CD4-positive, CD25-positive, alpha-beta regulatory T cell (primary cell): Measurements from ENCODE around the gene YPEL3. TPM values are rescaled to one million over a fixed set of nuclear protein-coding genes. Genes with fewer than 3 reads are reported as not detected.
"Not testable (repeated sequence)": the region's sequence is repeated elsewhere in the genome, so short reads cannot be mapped to it uniquely, and the experiment has no call there.

Experiments
- ATAC-seq, 2 donors: fragments of 150-1000 bp; cut with Tn5 transposase; one replicate each; pipeline ENCODE4 v1.10.0; 2021; ENCODE audit warnings: low read depth in 2 of 2, moderate number of reproducible peaks in 2 of 2, moderate library complexity in 1 of 2
- DNase-seq, 3 donors: peaks; one replicate each; pipeline versions ENCODE4 v3.0.0 to v3.0.0-alpha.2; 2012 to 2022; ENCODE audit warnings: mixed read lengths in 1 of 3
- H3K27ac ChIP-seq: one replicate; pipeline ENCODE4 v1.7.0; 2013; ENCODE audit warnings: mild to moderate bottlenecking, low read length; ENCODE audit not compliant: insufficient read depth, poor library complexity, severe bottlenecking
- H3K27me3 ChIP-seq: one replicate; pipeline ENCODE4 v1.7.0; 2013; ENCODE audit warnings: low read length; ENCODE audit not compliant: control insufficient read depth, insufficient read depth
- H3K36me3 ChIP-seq: one replicate; pipeline ENCODE4 v1.7.0; 2013; ENCODE audit warnings: mild to moderate bottlenecking, low read length, moderate library complexity; ENCODE audit not compliant: control insufficient read depth, insufficient read depth
- H3K4me1 ChIP-seq: 2 replicates; pipeline ENCODE4 v1.7.0; 2013; ENCODE audit warnings: mild to moderate bottlenecking, low read length; ENCODE audit not compliant: insufficient read depth, control insufficient read depth, poor library complexity, severe bottlenecking
- H3K4me3 ChIP-seq: one replicate; pipeline ENCODE4 v1.7.0; 2013; ENCODE audit warnings: low read depth, mild to moderate bottlenecking, low read length, moderate library complexity
- H3K9me3 ChIP-seq, 2 experiments: 1 replicate in 1 of 2; 2 replicates in 1 of 2; pipeline ENCODE4 v1.7.0; 2013; ENCODE audit warnings: low read length in 2 of 2, mild to moderate bottlenecking in 1 of 2, moderate library complexity in 1 of 2; ENCODE audit not compliant: control insufficient read depth in 2 of 2
- H3K27ac Mint-ChIP-seq, 3 donors: one replicate each; pipeline ENCODE4 v1.8.0; 2020 to 2022; ENCODE audit warnings: mild to moderate bottlenecking in 3 of 3, mixed read lengths in 3 of 3, moderate library complexity in 2 of 3
- H3K27me3 Mint-ChIP-seq: one replicate; pipeline ENCODE4 v1.8.0; 2022; ENCODE audit warnings: mild to moderate bottlenecking, mixed read lengths
- H3K36me3 Mint-ChIP-seq: one replicate; pipeline ENCODE4 v1.8.0; 2020; ENCODE audit warnings: mixed read lengths
- H3K4me1 Mint-ChIP-seq, 4 donors: one replicate each; pipeline ENCODE4 v1.8.0; 2020 to 2022; ENCODE audit warnings: mixed read lengths in 4 of 4, mild to moderate bottlenecking in 1 of 4
- H3K4me3 Mint-ChIP-seq, 4 donors: one replicate each; pipeline ENCODE4 v1.8.0; 2020 to 2022; ENCODE audit warnings: mild to moderate bottlenecking in 4 of 4, mixed read lengths in 4 of 4, moderate library complexity in 3 of 4
- H3K9me3 Mint-ChIP-seq, 7 donors: one replicate each; pipeline ENCODE4 v1.8.0; 2020 to 2022; ENCODE audit warnings: mixed read lengths in 7 of 7, mild to moderate bottlenecking in 3 of 7, moderate library complexity in 2 of 7
- polyA plus RNA-seq, 4 donors: library from polyadenylated mRNA; unstranded; fragments of 300-500 nt; fragmentation: Illumina TruSeq; gene quantifications; one replicate each; pipeline ENCODE4 v1.2.3, GENCODE V29; 2021
- total RNA-seq: library from RNA; stranded (reverse); gene quantifications from one replicate; pipeline ENCODE4 v1.2.3, GENCODE V29; 2022

YPEL3 gene
- total and polyA plus RNA-seq, 5 donors from 2014 or later = 121 to 319 (median 292) TPM

DNA sequence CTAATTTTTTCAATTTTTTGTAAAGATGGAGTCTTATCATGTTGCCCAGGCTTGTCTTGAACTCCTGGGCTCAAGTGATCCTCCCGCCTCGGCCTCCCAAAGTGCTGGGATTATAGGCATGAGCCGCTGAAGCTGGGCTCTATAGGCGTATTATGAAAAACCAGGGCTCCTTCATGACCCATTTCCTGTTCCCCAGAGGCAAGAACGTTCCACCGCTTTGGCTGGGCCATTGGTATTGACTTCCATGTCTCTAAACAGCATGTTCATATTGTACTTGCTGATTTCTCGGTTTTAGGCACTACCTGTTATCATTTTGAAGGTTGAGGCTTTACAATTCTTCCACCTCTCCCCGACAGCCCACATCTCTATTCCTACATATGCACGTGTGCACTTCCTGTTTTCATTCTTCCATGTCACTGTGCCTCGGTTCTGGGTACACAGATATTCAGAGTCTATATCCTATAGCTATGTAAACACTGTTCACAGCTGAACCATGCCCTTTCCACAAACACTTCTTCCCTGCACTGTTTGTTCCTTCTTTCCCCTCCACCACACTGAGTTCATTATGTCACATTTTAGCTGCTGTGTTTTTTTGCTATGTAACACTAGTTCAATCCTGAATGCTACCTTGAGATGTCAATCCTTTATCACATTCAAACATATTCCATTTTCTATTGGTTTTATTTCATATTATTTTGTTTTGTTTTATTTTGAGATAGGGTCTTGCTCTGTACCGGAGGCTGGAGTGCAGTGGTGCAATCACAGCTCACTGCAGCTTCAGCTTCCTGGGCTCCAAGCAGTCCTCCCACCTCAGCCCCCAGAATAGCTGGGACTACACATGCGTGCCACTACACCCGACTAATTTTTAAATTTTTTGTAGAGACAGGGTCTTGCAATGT lies 43.8 kb upstream of the YPEL3 start:
- peak overlapping the region; percentile 39 for H3K27ac ChIP-seq
- Mint-ChIP-seq H3K4me1 (peaks cover 6 to 28% (median 11%) of the 10 kb centered on the region in 4 donors), H3K4me3 (peak overlapping the region in 3 of 4 donors; percentile 18 to 68 (median 53)), H3K36me3 (peaks cover 4% of the 10 kb centered on the region), H3K27ac (peak overlapping the region; percentile 79 to 91 (median 80)), H3K27me3 (no peaks in the 10 kb centered on the region), H3K9me3 (peaks cover 0 to 1% (median 0%) of the 10 kb centered on the region in 7 donors)
- H3K27me3 ChIP-seq = no peaks in the 10 kb centered on the region
- peaks cover 17% of the 10 kb centered on the region for H3K4me1 ChIP-seq
- ATAC-seq (peak in 1 of 2 donors; percentile 37), DNase-seq (peak in 1 of 3 donors; percentile 51)
- no peaks in the 10 kb centered on the region for H3K36me3 ChIP-seq
- peak overlapping the region; percentile 45 for H3K4me3 ChIP-seq
- H3K9me3 ChIP-seq = no peaks in the 10 kb centered on the region

DNA sequence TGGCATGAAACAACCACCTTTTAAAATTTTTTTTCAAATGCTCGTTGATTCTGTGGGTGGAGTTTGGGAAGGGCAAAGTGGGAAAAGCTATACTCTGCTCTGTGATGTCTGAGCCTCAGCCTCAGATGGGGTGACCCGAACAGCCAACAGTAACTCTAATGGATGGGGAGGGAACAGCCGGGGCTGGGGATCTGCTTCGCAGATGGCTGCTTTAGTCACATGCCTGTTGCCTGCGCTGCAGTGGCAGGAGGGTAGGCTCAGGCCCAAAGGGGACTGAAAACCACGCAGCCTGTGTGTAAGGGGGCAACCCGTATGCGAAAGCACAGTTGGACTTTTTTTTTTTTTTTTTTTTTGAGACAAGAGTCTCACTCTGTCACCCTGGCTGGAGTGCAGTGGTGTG lies 41.9 kb upstream of the YPEL3 start:
- H3K27me3 Mint-ChIP-seq = peaks cover 4% of the 10 kb centered on the region
- Histone ChIP-seq H3K9me3 (no peaks in the 10 kb centered on the region), H3K36me3 (no peaks in the 10 kb centered on the region), H3K4me3 (no peak overlapping the region), H3K27ac (no peak overlapping the region), H3K4me1 (peaks cover 11% of the 10 kb centered on the region), H3K27me3 (no peaks in the 10 kb centered on the region)
- H3K9me3 Mint-ChIP-seq = peaks cover 0 to 3% (median 0%) of the 10 kb centered on the region in 7 donors
- no peak for ATAC-seq
- H3K4me1 Mint-ChIP-seq = peaks cover 0 to 22% (median 7%) of the 10 kb centered on the region in 4 donors
- H3K4me3 Mint-ChIP-seq = no peak overlapping the region
- H3K27ac Mint-ChIP-seq = no peak overlapping the region
- peaks cover 4% of the 10 kb centered on the region for H3K36me3 Mint-ChIP-seq
- no peak for DNase-seq

DNA sequence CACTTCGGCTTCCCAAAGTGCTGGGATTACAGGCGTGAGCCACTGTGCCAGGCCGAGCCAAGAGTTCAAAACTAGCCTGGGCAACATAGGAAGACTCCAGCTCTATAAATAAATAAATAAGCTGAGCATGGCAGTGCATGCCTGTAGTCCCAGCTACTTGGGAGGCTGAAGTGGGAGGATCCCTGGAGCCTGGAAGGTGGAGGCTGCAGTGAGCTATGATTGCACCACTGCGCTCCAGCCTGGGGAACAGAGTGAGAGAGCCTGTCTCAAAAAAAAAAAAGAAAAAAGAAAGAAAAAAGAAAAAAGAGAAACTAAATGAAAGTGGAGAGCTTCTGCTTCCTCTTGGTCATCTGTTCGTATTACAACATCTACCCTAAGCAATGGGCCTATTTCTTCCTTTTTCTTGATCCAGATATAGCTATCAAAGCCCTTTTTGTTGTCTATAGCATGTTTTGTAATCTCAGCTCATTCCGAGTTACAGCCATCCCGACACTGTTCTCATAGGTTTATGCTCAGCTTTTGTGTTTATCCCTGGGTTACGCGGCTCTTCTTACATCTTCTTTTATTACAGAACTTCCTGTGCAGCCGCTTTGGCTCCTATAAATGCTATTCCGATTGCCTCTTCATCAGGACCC lies 41.1 kb upstream of the YPEL3 start:
- no peak overlapping the region for H3K27ac ChIP-seq
- H3K4me1 Mint-ChIP-seq = peaks cover 0 to 17% (median 7%) of the 10 kb centered on the region in 4 donors
- no peak overlapping the region for H3K4me3 ChIP-seq
- H3K27ac Mint-ChIP-seq = peak overlapping the region in 1 of 3 donors; percentile 63
- peaks cover 4% of the 10 kb centered on the region for H3K27me3 Mint-ChIP-seq
- peaks cover 11% of the 10 kb centered on the region for H3K4me1 ChIP-seq
- no peaks in the 10 kb centered on the region for H3K36me3 ChIP-seq
- H3K4me3 Mint-ChIP-seq = no peak overlapping the region
- peaks cover 4% of the 10 kb centered on the region for H3K36me3 Mint-ChIP-seq
- DNase-seq (no peak), ATAC-seq (no peak)
- H3K9me3 Mint-ChIP-seq = peaks cover 0 to 3% (median 0%) of the 10 kb centered on the region in 7 donors
- H3K27me3 ChIP-seq = no peaks in the 10 kb centered on the region
- H3K9me3 ChIP-seq = no peaks in the 10 kb centered on the region

DNA sequence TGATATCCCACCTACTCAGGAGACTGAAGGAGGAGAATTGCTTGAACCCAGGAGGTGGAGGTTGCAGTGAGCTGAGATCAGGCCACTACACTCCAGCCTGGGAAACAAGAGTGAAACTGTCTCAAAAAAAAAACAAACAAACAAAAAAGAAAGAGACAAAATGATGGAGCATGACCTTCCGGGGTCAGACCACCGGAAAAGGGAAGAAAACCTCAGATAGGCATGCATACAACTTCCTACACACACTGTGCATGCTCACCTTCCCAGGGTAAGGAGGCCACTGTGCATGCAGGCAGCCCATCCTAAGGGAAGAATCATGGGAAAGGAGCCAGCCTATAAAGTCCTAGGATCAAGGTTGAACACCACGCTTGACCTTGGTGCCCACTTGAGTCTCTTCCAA lies 36.6 kb upstream of the YPEL3 start:
- ATAC-seq (no peak), DNase-seq (no peak)
- no peak overlapping the region for H3K27ac ChIP-seq
- Mint-ChIP-seq H3K4me1 (peaks cover 0 to 2% (median 0%) of the 10 kb centered on the region in 4 donors), H3K4me3 (no peak overlapping the region), H3K9me3 (peaks cover 0 to 2% (median 0%) of the 10 kb centered on the region in 7 donors), H3K27ac (peak overlapping the region in 1 of 3 donors; percentile 43), H3K27me3 (peaks cover 9% of the 10 kb centered on the region), H3K36me3 (peaks cover 2% of the 10 kb centered on the region)
- no peaks in the 10 kb centered on the region for H3K9me3 ChIP-seq
- H3K36me3 ChIP-seq = no peaks in the 10 kb centered on the region
- H3K4me1 ChIP-seq = no peaks in the 10 kb centered on the region
- H3K27me3 ChIP-seq = no peaks in the 10 kb centered on the region
- H3K4me3 ChIP-seq = no peak overlapping the region

DNA sequence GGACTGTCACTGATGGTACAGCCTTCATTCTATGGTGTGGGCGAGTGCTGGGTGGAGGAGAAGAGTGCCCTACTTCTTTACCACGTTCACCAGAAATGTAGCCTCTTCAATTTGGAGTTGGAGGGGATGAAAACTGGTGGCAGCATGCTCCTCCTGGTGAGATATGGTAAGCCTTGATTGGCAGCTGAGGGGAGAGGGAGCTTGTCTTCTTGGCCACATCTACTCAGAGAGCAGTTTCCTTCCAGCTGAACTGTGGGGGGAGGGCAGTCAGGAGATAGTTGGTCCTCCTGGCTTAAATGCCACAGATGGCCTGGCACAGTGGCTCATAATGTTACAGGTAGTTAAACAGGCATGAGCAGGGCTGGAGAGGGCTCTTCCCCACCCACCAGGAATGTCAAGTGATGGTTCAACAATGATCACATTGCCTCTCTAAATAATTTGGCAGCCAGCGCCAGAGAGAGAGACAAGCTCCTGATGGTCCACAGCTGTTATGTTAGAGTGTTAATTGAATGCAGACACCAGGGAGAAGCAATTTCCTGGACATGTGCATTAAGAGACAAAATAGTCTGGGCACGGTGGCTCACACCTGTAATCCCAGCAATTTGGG lies 36.0 kb upstream of the YPEL3 start:
- peaks cover 9% of the 10 kb centered on the region for H3K27me3 Mint-ChIP-seq
- Histone ChIP-seq H3K9me3 (no peaks in the 10 kb centered on the region), H3K27ac (no peak overlapping the region), H3K36me3 (no peaks in the 10 kb centered on the region), H3K4me3 (no peak overlapping the region), H3K4me1 (no peaks in the 10 kb centered on the region), H3K27me3 (no peaks in the 10 kb centered on the region)
- no peak for ATAC-seq
- peaks cover 0 to 2% (median 0%) of the 10 kb centered on the region in 7 donors for H3K9me3 Mint-ChIP-seq
- H3K27ac Mint-ChIP-seq = peak overlapping the region in 1 of 3 donors; percentile 43
- H3K4me1 Mint-ChIP-seq = peaks cover 0 to 2% (median 0%) of the 10 kb centered on the region in 4 donors
- peak in 1 of 3 donors; percentile 17 for DNase-seq
- peak overlapping the region in 1 of 4 donors; percentile 32 for H3K4me3 Mint-ChIP-seq
- H3K36me3 Mint-ChIP-seq = no peaks in the 10 kb centered on the region

DNA sequence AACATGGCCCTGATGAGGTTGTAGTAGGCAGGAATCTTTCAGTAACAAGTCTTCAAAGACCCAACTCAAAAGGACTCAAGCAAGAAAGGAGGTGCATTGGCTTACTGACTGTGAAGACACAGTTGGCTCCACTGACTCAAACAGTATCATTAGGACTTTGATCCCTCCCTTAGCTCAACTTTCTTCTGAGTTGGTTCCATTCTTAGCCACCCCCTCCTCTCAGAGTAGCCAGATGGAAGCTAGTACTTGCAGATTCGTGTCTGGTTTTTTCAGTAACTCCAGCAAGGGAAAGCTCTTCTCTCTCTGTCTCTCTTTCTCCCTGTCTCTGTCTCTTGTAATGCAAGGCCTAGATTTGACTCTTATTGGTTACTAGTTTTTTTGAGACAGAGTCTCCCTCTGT lies 32.0 kb upstream of the YPEL3 start:
- no peak overlapping the region for H3K27ac ChIP-seq
- H3K9me3 ChIP-seq = no peaks in the 10 kb centered on the region
- peaks cover 0 to 1% (median 0%) of the 10 kb centered on the region in 7 donors for H3K9me3 Mint-ChIP-seq
- peaks cover 0 to 10% (median 0%) of the 10 kb centered on the region in 4 donors for H3K4me1 Mint-ChIP-seq
- peaks cover 4% of the 10 kb centered on the region for H3K4me1 ChIP-seq
- H3K27me3 Mint-ChIP-seq = peaks cover 5% of the 10 kb centered on the region
- no peaks in the 10 kb centered on the region for H3K36me3 ChIP-seq
- ATAC-seq (no peak), DNase-seq (no peak)
- no peak overlapping the region for H3K4me3 ChIP-seq
- no peaks in the 10 kb centered on the region for H3K36me3 Mint-ChIP-seq
- no peak overlapping the region for H3K27ac Mint-ChIP-seq
- H3K4me3 Mint-ChIP-seq = peak overlapping the region in 1 of 4 donors; percentile 21
- H3K27me3 ChIP-seq = no peaks in the 10 kb centered on the region

DNA sequence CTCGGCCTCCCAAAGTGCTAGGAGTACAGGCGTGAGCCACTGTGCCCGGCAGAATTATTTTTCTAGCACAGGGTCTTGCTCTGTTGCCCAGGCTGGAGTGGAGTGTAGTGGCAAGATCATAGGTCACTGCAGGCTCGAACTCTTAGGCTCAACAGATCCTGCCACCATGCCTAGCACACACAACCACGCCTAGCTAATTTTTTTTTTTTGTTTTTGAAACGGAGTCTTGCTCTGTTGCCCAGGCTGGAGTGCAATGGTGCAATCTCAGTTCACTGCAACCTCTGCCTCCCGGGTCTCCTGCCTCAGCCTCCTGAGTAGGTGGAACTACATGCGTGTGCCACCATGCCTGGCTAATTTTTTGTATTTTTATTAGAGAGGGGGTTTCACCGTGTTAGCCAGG lies 29.7 kb upstream of the YPEL3 start:
- not testable (repeated sequence) for H3K27ac Mint-ChIP-seq, H3K4me3 ChIP-seq, DNase-seq, H3K27ac ChIP-seq, H3K9me3 Mint-ChIP-seq, H3K27me3 ChIP-seq, H3K9me3 ChIP-seq, ATAC-seq, H3K27me3 Mint-ChIP-seq, H3K36me3 ChIP-seq, H3K4me3 Mint-ChIP-seq, H3K36me3 Mint-ChIP-seq
- H3K4me1 Mint-ChIP-seq = peaks cover 0 to 28% (median 5%) of the 10 kb centered on the region in 4 donors
- H3K4me1 ChIP-seq = peaks cover 18% of the 10 kb centered on the region
